Adrenal gland (tissue), 12 donors: ENCODE measurements around the gene PIKFYVE. TPM values are rescaled to one million over a fixed set of nuclear protein-coding genes. Genes with fewer than 3 reads are reported as not detected.

Experiments
- DNase-seq, 7 donors: peaks; one replicate each; pipeline ENCODE4 v3.0.0-alpha.2; 2019 to 2020
- H3K27ac ChIP-seq, 5 donors: fragments of 200-600 bp; sonication (generic) in 4 of 5; 1 replicate in 3 of 5; 2 replicates in 2 of 5; pipeline versions ENCODE4 v1.5.1 to v1.8.0; 2016 to 2020; ENCODE audit warnings: mild to moderate bottlenecking in 1 of 5
- H3K27me3 ChIP-seq: fragments of 200-600 bp; 2 replicates; pipeline ENCODE4 v1.8.0; 2021
- H3K36me3 ChIP-seq, 2 donors: fragments of 200-600 bp; replicated peaks in 1 of 2; 1 replicate in 1 of 2; 2 replicates in 1 of 2; pipeline versions ENCODE4 v1.5.1 to v1.8.0; 2018 to 2022
- H3K4me1 ChIP-seq, 2 donors: fragments of 200-600 bp; replicated peaks in 1 of 2; 1 replicate in 1 of 2; 2 replicates in 1 of 2; pipeline versions ENCODE4 v1.5.1 to v1.8.0; 2018 to 2021
- H3K4me3 ChIP-seq, 4 donors: fragments of 200-600 bp; sonication (generic) in 3 of 4; one replicate each; pipeline ENCODE4 v1.5.1; 2016 to 2018
- H3K9me3 ChIP-seq, 3 donors: fragments of 200-600 bp; sonication (generic) in 1 of 3; replicated peaks in 1 of 3; 1 replicate in 2 of 3; 2 replicates in 1 of 3; pipeline versions ENCODE4 v1.5.1 to v1.8.0; 2016 to 2021
- CTCF ChIP-seq, 6 experiments: fragments of 450-650 bp in 4 of 6; fragments of 200-600 bp in 2 of 6; sonication (generic) in 1 of 6; IDR thresholded peaks; 1 replicate in 5 of 6; 2 replicates in 1 of 6; pipeline versions ENCODE4 v1.5.1 to v1.8.0; 2016 to 2021; ENCODE audit warnings: antibody characterized with exemption in 6 of 6, mild to moderate bottlenecking in 2 of 6, moderate library complexity in 1 of 6
- POLR2A ChIP-seq, 2 donors: fragments of 450-650 bp; IDR thresholded peaks; one replicate each; pipeline ENCODE4 v1.6.1; 2017; ENCODE audit warnings: antibody characterized with exemption in 2 of 2, mild to moderate bottlenecking in 2 of 2, moderate library complexity in 1 of 2
- WGBS, 4 donors: extraction: QIAGEN DNeasy Blood & Tissue Kit in 2 of 4; methylation state at CpG; one replicate each; pipeline versions ENCODE4 v1.1.5 to v1.1.7; 2013 to 2017; 5-methylcytosine and 5-hydroxymethylcytosine counted together
- intact Hi-C, 2 donors: fragments of 100-400 bp; cut with DNase I; formaldehyde crosslinking; loops; one replicate each; pipeline versions ENCODE4 v1.14.1 to v1.15.0; 2022 to 2023
- polyA plus RNA-seq, 3 donors: library from polyadenylated mRNA; stranded (reverse); fragments of 200-250 nt in 2 of 3; fragments of 350-450 nt in 1 of 3; fragmentation: Illumina TruSeq in 1 of 3; extraction: RNeasy Lipid Tissue Mini Kit (QIAGEN cat#74804) in 1 of 3; gene quantifications; one replicate each; pipeline ENCODE4 v1.2.3, GENCODE V29; 2013 to 2014
- total RNA-seq, 9 donors: library from RNA; depleted of rRNA in 4 of 9; stranded (reverse); fragments of >200 nt in 4 of 9; fragments of 120-200 nt in 1 of 9; fragmentation: NEBNext Ultra II Directional in 1 of 9; extraction: Animal tissue kit (Norgen Biotek cat#: 25700) in 1 of 9; gene quantifications; one replicate each; pipeline versions ENCODE4 v1.1.0 to v1.2.4, GENCODE V29; 2013 to 2023
- donor health status: healthy with polysubstance abuse.
- donor health status: Bipolar disorder and iron deficiency.
- donor health status: DM: yes; HTN: yes; CAD: no.
- donor health status: DM: no; HTN: no; CAD: no.
- donor health status: DM: no; HTN: no; CAD: no.
- donor health status: DM: yes; HTN: yes; CAD: no.

Gene PIKFYVE
- total and polyA plus RNA-seq, 12 donors, result 5.1 to 36.5 (median 25.3) TPM

- WGBS, 4 donors, result 81 to 87% (median 84%) methylated on average over 3 of the region's 3 CpGs
- H3K27me3 ChIP-seq, result no peaks in the 10 kb centered on the region
- TF ChIP-seq CTCF (IDR thresholded peaks at IDR 0.05) (no peak), POLR2A (IDR thresholded peaks at IDR 0.05) (no peak)
- peaks cover 36 to 58% of the 10 kb centered on the region in 2 donors for H3K4me1 ChIP-seq
- no peak overlapping the region for H3K4me3 ChIP-seq
- intact Hi-C loops, result no loop called here
- H3K27ac ChIP-seq, result no peak overlapping the region
- DNase-seq, result no peak
- H3K36me3 ChIP-seq, result peaks cover 0 to 75% of the 10 kb centered on the region in 2 donors
- H3K9me3 ChIP-seq, result no peaks in the 10 kb centered on the region
Observed at GRCh38 chr2:208245746-208246145, 20.3 kb upstream of the PIKFYVE start.

DNA sequence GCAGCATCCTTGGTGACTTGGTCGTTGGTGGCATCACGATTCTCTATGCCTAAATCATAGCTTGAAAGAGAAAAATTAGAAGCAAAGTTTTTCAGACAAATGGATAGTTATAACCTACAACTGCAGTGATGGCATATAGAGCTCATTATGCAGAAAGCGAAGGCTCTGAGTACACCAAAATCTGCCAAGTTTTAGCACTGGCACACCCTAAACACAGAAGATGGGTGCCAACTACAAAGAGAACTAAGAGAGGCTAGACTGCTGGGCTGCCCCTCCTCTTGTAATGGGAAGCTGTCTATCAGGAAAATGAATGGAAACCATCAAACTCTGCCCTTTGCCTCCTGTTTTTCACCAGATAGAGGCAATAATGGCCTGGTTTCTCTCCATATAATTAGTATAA is 17.5 kb upstream of the PIKFYVE start:
- peak overlapping the region in 1 of 5 donors; percentile 35 for H3K27ac ChIP-seq
- H3K4me1 ChIP-seq, result peaks cover 65 to 84% of the 10 kb centered on the region in 2 donors
- no peak overlapping the region for H3K4me3 ChIP-seq
- H3K27me3 ChIP-seq, result no peaks in the 10 kb centered on the region
- intact Hi-C loops, result no loop called here
- DNase-seq, result no peak
- TF ChIP-seq POLR2A (IDR thresholded peaks at IDR 0.05) (no peak), CTCF (IDR thresholded peaks at IDR 0.05) (no peak)
- 89 to 99% (median 91%) methylated on average over 3 of the region's 3 CpGs for WGBS, 4 donors
- peaks cover 0 to 52% of the 10 kb centered on the region in 2 donors for H3K36me3 ChIP-seq
- no peaks in the 10 kb centered on the region for H3K9me3 ChIP-seq

- DNase-seq, result no peak
- Histone ChIP-seq H3K27me3 (no peaks in the 10 kb centered on the region), H3K4me1 (peaks cover 67 to 84% of the 10 kb centered on the region in 2 donors), H3K9me3 (no peaks in the 10 kb centered on the region), H3K36me3 (peaks cover 0 to 45% of the 10 kb centered on the region in 2 donors), H3K4me3 (no peak overlapping the region), H3K27ac (peak overlapping the region in 4 of 5 donors; percentile 30 to 77 (median 52))
- intact Hi-C loops, result no loop called here
- WGBS, 4 donors, result 87 to 98% (median 97%) methylated on average over 2 of the region's 2 CpGs
- TF ChIP-seq POLR2A (IDR thresholded peaks at IDR 0.05) (no peak), CTCF (IDR thresholded peaks at IDR 0.05) (no peak)
Observed at GRCh38 chr2:208249296-208249695, 16.8 kb upstream of the PIKFYVE start.

DNA sequence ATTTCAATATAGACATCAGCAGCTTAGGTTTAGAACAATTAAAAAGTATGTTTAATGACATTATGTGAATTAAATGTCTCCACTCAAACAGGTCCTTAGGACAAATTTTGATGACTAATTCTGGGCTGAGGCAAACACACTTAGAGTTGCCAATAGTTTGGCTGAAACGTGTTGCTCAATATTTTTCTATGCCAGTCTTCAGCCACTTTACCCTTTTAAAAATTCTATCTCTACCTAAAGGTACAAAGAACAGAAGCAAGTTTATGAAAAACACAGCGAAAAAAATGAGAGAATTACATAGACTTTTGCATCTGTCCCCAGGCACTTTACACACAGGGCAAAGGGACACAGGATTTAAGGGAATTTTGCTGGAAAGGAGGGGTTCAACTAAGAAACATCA is 15.7 kb upstream of the PIKFYVE start:
- Histone ChIP-seq H3K27ac (peak overlapping the region in 4 of 5 donors; percentile 6 to 77 (median 35)), H3K27me3 (no peaks in the 10 kb centered on the region), H3K9me3 (no peaks in the 10 kb centered on the region), H3K4me1 (peaks cover 62 to 75% of the 10 kb centered on the region in 2 donors), H3K4me3 (no peak overlapping the region), H3K36me3 (peaks cover 0 to 34% of the 10 kb centered on the region in 2 donors)
- no peak for DNase-seq
- intact Hi-C loops, result loop anchor here (5.0 to 10.0 kb wide), 2 partner anchors 73 to 76 kb away; no protein-coding TSS in a partner anchor
- WGBS, 4 donors, result 44 to 52% (median 49%) methylated on average over 2 of the region's 2 CpGs
- TF ChIP-seq POLR2A (IDR thresholded peaks at IDR 0.05) (no peak), CTCF (IDR thresholded peaks at IDR 0.05) (no peak)
